NK-92 treated with Interleukin-12 subunit alpha and Interleukin-12 subunit beta, amount 100 ng/mL, for 24 hours (cell line): ENCODE measurements around the gene PRDX5.

Experiments
- DNase-seq: peaks from one replicate; lab custom pipeline; 2025; lab: John Stamatoyannopoulos, UW

The PRDX5 gene

GRCh38 chr11:64362339-64362738 lies 44.4 kb downstream of the PRDX5 start:
- no peak for DNase-seq

- no peak for DNase-seq
These were observed 46.5 kb downstream of the PRDX5 start for GRCh38 chr11:64364435-64364834.

- no peak for DNase-seq
These were observed 47.0 kb downstream of the PRDX5 start for GRCh38 chr11:64364911-64365310.

- DNase-seq = no peak
These were observed 48.8 kb downstream of the PRDX5 start for GRCh38 chr11:64366751-64367150.

- no peak for DNase-seq
These were observed 50.2 kb downstream of the PRDX5 start for GRCh38 chr11:64367931-64368672.

GRCh38 chr11:64368673-64369074 lies 50.8 kb downstream of the PRDX5 start:
- DNase-seq = no peak

GRCh38 chr11:64369440-64370421 lies 51.8 kb downstream of the PRDX5 start:
- no peak for DNase-seq

- DNase-seq = no peak
These were observed 53.3 kb downstream of the PRDX5 start for GRCh38 chr11:64371201-64371600.
